ENCODE measurements around the gene SELENOI. TPM values are rescaled to one million over a fixed set of nuclear protein-coding genes. Genes with fewer than 3 reads are reported as not detected.

The SELENOI gene
- total and polyA plus RNA-seq, 10 of the 15 experiments (the other 5 are each of a cell fraction or from before 2014, with no cell fraction given): 5.2 to 31.4 (median 17.4) TPM

- in situ Hi-C loops (cut with MboI): no loop called here
- Histone ChIP-seq H3K9me3 (replicated peaks; ENCODE audit: control insufficient read depth, insufficient read depth, low read length) (no peaks in the 10 kb centered on the region), H3K27me3 (replicated peaks in 1 of 2; ENCODE audit: control insufficient read depth in 2 of 2, insufficient read depth in 2 of 2, low read length in 1 of 2) (no peaks in the 10 kb centered on the region; a peak in 1 of 4 replicates), H3K36me3 (ENCODE audit: control insufficient read depth in 2 of 2, insufficient read depth in 2 of 2, low read length in 1 of 2) (no peaks in the 10 kb centered on the region), H3K9ac (ENCODE audit: control insufficient read depth, insufficient read depth, low read length) (no peak overlapping the region), H3K79me2 (ENCODE audit: control insufficient read depth, insufficient read depth, low read length) (no peaks in the 10 kb centered on the region), H3K27ac (ENCODE audit: control insufficient read depth, insufficient read depth) (no peak overlapping the region), H3K4me1 (ENCODE audit: control insufficient read depth, insufficient read depth, low read length) (peaks cover 2% of the 10 kb centered on the region; the same call in 1 of the 2 replicates), H2AFZ (ENCODE audit: control insufficient read depth, low read depth, low read length) (no peak overlapping the region), H4K20me1 (ENCODE audit: control insufficient read depth, insufficient read depth) (no peaks in the 10 kb centered on the region; the same call in 1 of the 2 replicates), H3K4me3 (no peak overlapping the region), H3K4me2 (ENCODE audit: control insufficient read depth, insufficient read depth) (no peak overlapping the region)
- RAD21 ChIA-PET (ENCODE audit: unreplicated experiment): no interaction called here
- FAIRE-seq (no peak), DNase-seq (ENCODE audit: low read depth, low spot score) (no peak), ATAC-seq (peak; percentile 28; the same call in 1 of the 3 replicates)
- intact Hi-C loops (cut with micrococcal nuclease; ENCODE audit: unreplicated experiment): no loop called here
- BruUV-seq (replicated peaks): no TSS peak
- CTCF ChIA-PET: interaction anchor here (0.8 kb wide), 1 partner anchor 9 kb away, joined by 3 read pairs; no protein-coding TSS in a partner anchor
- SMC1A ChIA-PET (ENCODE audit: uncharacterized antibody, unreplicated experiment): no interaction called here
- WGBS (ENCODE audit: insufficient coverage, insufficient replicate concordance, low lambda C conversion rate, missing lambda C conversion rate): 47% methylated on average over 8 of the region's 8 CpGs
- TF ChIP-seq RAD21 (IDR thresholded peaks at IDR 0.05; ENCODE audit: insufficient read depth, low read depth, low read length) (peak; percentile 23; the same call in 1 of the 2 replicates), ZBED1 (IDR thresholded peaks at IDR 0.05; ENCODE audit: borderline replicate concordance) (no peak)
- POLR2A ChIA-PET: no interaction called here
These were observed 31.7 kb upstream of the SELENOI start for GRCh38 chr2:26314243-26314642.

GRCh38 chr2:26316041-26316440 lies 29.9 kb upstream of the SELENOI start:
- in situ Hi-C loops (cut with MboI): no loop called here
- intact Hi-C loops (cut with micrococcal nuclease; ENCODE audit: unreplicated experiment): no loop called here
- Histone ChIP-seq H3K27me3 (replicated peaks in 1 of 2; ENCODE audit: control insufficient read depth in 2 of 2, insufficient read depth in 2 of 2, low read length in 1 of 2) (no peaks in the 10 kb centered on the region; a peak in 1 of 4 replicates), H3K4me2 (ENCODE audit: control insufficient read depth, insufficient read depth) (no peak overlapping the region), H3K9ac (ENCODE audit: control insufficient read depth, insufficient read depth, low read length) (no peak overlapping the region), H3K4me3 (no peak overlapping the region), H3K4me1 (ENCODE audit: control insufficient read depth, insufficient read depth, low read length) (peaks cover 2% of the 10 kb centered on the region; the same call in 1 of the 2 replicates), H4K20me1 (ENCODE audit: control insufficient read depth, insufficient read depth) (no peaks in the 10 kb centered on the region; the same call in 1 of the 2 replicates), H3K27ac (ENCODE audit: control insufficient read depth, insufficient read depth) (no peak overlapping the region), H3K36me3 (ENCODE audit: control insufficient read depth in 2 of 2, insufficient read depth in 2 of 2, low read length in 1 of 2) (no peaks in the 10 kb centered on the region), H3K9me3 (replicated peaks; ENCODE audit: control insufficient read depth, insufficient read depth, low read length) (no peaks in the 10 kb centered on the region), H3K79me2 (ENCODE audit: control insufficient read depth, insufficient read depth, low read length) (no peaks in the 10 kb centered on the region), H2AFZ (ENCODE audit: control insufficient read depth, low read depth, low read length) (no peak overlapping the region)
- FAIRE-seq: no peak
- 73% methylated on average over 2 of the region's 2 CpGs for WGBS (ENCODE audit: insufficient coverage, insufficient replicate concordance, low lambda C conversion rate, missing lambda C conversion rate)
- ChIA-PET RAD21 (ENCODE audit: unreplicated experiment) (interaction anchor here (1.3 kb wide), 1 partner anchor 16 kb away, joined by 4 read pairs; no protein-coding TSS in a partner anchor), CTCF (interaction anchor here (0.7 to 1.5 kb wide), 4 partner anchors 11 to 325 kb away, joined by 3 to 4 read pairs (median 3); no protein-coding TSS in a partner anchor), POLR2A (interaction anchor here (0.6 kb wide), 1 partner anchor 639 kb away, joined by 10 read pairs; no protein-coding TSS in a partner anchor), SMC1A (ENCODE audit: uncharacterized antibody, unreplicated experiment) (interaction anchor here (0.6 to 1.6 kb wide), 4 partner anchors 14 to 48 kb away, joined by 3 to 4 read pairs (median 3); no protein-coding TSS in a partner anchor)
- BruUV-seq (replicated peaks): no TSS peak
- ATAC-seq: peak; percentile 71; the same call in 2 of the 3 replicates
- TF ChIP-seq ASH2L (IDR thresholded peaks at IDR 0.05; ENCODE audit: borderline replicate concordance, low read depth) (no peak), CTCF (IDR thresholded peaks at IDR 0.05 in 2 of 3, conservative IDR thresholded peaks at IDR 0.05 in 1 of 3; ENCODE audit: control insufficient read depth in 2 of 3, extremely low read depth in 1 of 3, insufficient read depth in 1 of 3, low read depth in 3 of 3, low read length in 3 of 3) (peak in 1 of 3 experiments; percentile 24; a peak in 1 of 6 replicates)
- DNase-seq (ENCODE audit: low read depth, low spot score): no peak
